Glutamatergic neuron (in vitro differentiated cells): ENCODE results near the gene CTNND2. TPM values are rescaled to one million over a fixed set of nuclear protein-coding genes. Genes with fewer than 3 reads are reported as not detected.

Experiments used
- DNase-seq: peaks from one replicate; pipeline ENCODE4 v3.0.0; 2022
- H3K27ac Mint-ChIP-seq: one replicate; pipeline ENCODE4 v1.8.0; 2020; ENCODE audit warnings: mild to moderate bottlenecking, mixed read lengths, inconsistent platforms; ENCODE audit not compliant: unreplicated experiment
- H3K27me3 Mint-ChIP-seq: one replicate; pipeline ENCODE4 v1.8.0; 2020; ENCODE audit warnings: mild to moderate bottlenecking, moderate library complexity, mixed read lengths, inconsistent platforms; ENCODE audit not compliant: unreplicated experiment
- H3K36me3 Mint-ChIP-seq: one replicate; pipeline ENCODE4 v1.8.0; 2020; ENCODE audit warnings: mild to moderate bottlenecking, mixed read lengths, inconsistent platforms; ENCODE audit not compliant: unreplicated experiment
- H3K4me1 Mint-ChIP-seq: one replicate; pipeline ENCODE4 v1.8.0; 2020; ENCODE audit warnings: mild to moderate bottlenecking, low read depth, mixed read lengths, inconsistent platforms; ENCODE audit not compliant: unreplicated experiment
- H3K4me3 Mint-ChIP-seq: one replicate; pipeline ENCODE4 v1.8.0; 2020; ENCODE audit warnings: mild to moderate bottlenecking, mixed read lengths, inconsistent platforms; ENCODE audit not compliant: unreplicated experiment
- H3K9me3 Mint-ChIP-seq: one replicate; pipeline ENCODE4 v1.8.0; 2020; ENCODE audit warnings: mild to moderate bottlenecking, moderate library complexity, mixed read lengths, inconsistent platforms; ENCODE audit not compliant: unreplicated experiment
- total RNA-seq: library from RNA; stranded (reverse); fragmentation: NEBNext Ultra II Directional; extraction: Animal tissue kit (Norgen Biotek cat#: 25700); gene quantifications from one replicate; pipeline ENCODE4 v1.2.1, GENCODE V29; 2021; ENCODE audit not compliant: unreplicated experiment
- TF ChIP-seq, protein P1 (sequence below): fragments of 200-600 bp; sonication (generic); IDR thresholded peaks from one replicate; pipeline ENCODE4 v1.5.0; 2021; ENCODE audit not compliant: partially characterized antibody, unreplicated experiment

Gene CTNND2
- total RNA-seq, 1 donor from 2014 or later: 134 TPM

GRCh38 chr5:11171236-11171635 lies 733.0 kb downstream of the CTNND2 start:
- Mint-ChIP-seq H3K27me3 (peaks cover 2% of the 10 kb centered on the region), H3K9me3 (peaks cover 3% of the 10 kb centered on the region), H3K4me3 (no peak overlapping the region), H3K27ac (no peak overlapping the region), H3K36me3 (no peaks in the 10 kb centered on the region), H3K4me1 (peaks cover 11% of the 10 kb centered on the region)
- TF ChIP-seq, protein P1, sequence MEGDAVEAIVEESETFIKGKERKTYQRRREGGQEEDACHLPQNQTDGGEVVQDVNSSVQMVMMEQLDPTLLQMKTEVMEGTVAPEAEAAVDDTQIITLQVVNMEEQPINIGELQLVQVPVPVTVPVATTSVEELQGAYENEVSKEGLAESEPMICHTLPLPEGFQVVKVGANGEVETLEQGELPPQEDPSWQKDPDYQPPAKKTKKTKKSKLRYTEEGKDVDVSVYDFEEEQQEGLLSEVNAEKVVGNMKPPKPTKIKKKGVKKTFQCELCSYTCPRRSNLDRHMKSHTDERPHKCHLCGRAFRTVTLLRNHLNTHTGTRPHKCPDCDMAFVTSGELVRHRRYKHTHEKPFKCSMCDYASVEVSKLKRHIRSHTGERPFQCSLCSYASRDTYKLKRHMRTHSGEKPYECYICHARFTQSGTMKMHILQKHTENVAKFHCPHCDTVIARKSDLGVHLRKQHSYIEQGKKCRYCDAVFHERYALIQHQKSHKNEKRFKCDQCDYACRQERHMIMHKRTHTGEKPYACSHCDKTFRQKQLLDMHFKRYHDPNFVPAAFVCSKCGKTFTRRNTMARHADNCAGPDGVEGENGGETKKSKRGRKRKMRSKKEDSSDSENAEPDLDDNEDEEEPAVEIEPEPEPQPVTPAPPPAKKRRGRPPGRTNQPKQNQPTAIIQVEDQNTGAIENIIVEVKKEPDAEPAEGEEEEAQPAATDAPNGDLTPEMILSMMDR: no peak
- no peak for DNase-seq

- TF ChIP-seq, protein P1: no peak
- Mint-ChIP-seq H3K4me3 (no peak overlapping the region), H3K36me3 (no peaks in the 10 kb centered on the region), H3K27ac (no peak overlapping the region), H3K9me3 (peaks cover 3% of the 10 kb centered on the region), H3K27me3 (no peaks in the 10 kb centered on the region), H3K4me1 (peaks cover 11% of the 10 kb centered on the region)
- DNase-seq: no peak
These were observed 737.3 kb downstream of the CTNND2 start for GRCh38 chr5:11166923-11167322.

GRCh38 chr5:11164531-11165294 lies 739.5 kb downstream of the CTNND2 start:
- no peaks in the 10 kb centered on the region for H3K36me3 Mint-ChIP-seq
- H3K9me3 Mint-ChIP-seq: peaks cover 3% of the 10 kb centered on the region
- H3K4me1 Mint-ChIP-seq: peaks cover 10% of the 10 kb centered on the region
- H3K27me3 Mint-ChIP-seq: no peaks in the 10 kb centered on the region
- H3K4me3 Mint-ChIP-seq: no peak overlapping the region
- TF ChIP-seq, protein P1: no peak
- no peak for DNase-seq
- no peak overlapping the region for H3K27ac Mint-ChIP-seq

DNA sequence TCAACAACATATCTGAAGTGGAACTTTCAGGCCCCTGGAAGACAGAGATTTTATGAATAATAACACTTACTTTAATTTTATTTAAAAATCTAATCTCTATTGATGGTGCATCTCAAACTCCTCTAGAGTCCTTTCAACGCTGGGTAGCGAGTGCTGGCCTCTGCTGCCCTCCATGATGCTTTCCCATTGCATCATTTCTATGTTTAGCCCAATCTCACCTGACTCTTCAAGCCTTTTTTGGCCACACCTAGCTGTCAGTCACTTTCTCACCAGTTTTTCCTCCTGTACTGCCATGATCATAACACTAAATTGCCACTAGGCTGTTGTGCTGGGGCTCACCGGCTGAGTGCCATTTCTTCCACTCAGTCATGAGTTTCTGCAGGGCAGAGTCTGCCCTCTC lies 747.1 kb downstream of the CTNND2 start:
- H3K36me3 Mint-ChIP-seq: peaks cover 6% of the 10 kb centered on the region
- DNase-seq: no peak
- H3K9me3 Mint-ChIP-seq: no peaks in the 10 kb centered on the region
- peaks cover 5% of the 10 kb centered on the region for H3K27me3 Mint-ChIP-seq
- TF ChIP-seq, protein P1: no peak
- H3K27ac Mint-ChIP-seq: no peak overlapping the region
- no peak overlapping the region for H3K4me3 Mint-ChIP-seq
- H3K4me1 Mint-ChIP-seq: peaks cover 9% of the 10 kb centered on the region

GRCh38 chr5:11153670-11154382 lies 750.4 kb downstream of the CTNND2 start:
- Mint-ChIP-seq H3K36me3 (peaks cover 6% of the 10 kb centered on the region), H3K27ac (no peak overlapping the region), H3K9me3 (peaks cover 5% of the 10 kb centered on the region), H3K4me3 (no peak overlapping the region), H3K4me1 (peaks cover 21% of the 10 kb centered on the region), H3K27me3 (peaks cover 6% of the 10 kb centered on the region)
- DNase-seq: no peak
- TF ChIP-seq, protein P1: no peak
